HG03439 (cell line): ENCODE data around the gene SYCN.

Experiments
- ATAC-seq: cut with Tn5 transposase; IDR thresholded peaks from one replicate; pipeline ENCODE4 v1.9.1; 2021; ENCODE audit warnings: mild to moderate bottlenecking, moderate library complexity; ENCODE audit not compliant: unreplicated experiment

Gene SYCN

GRCh38 chr19:39173502-39173991 is 30.5 kb downstream of the SYCN start:
- no peak for ATAC-seq

GRCh38 chr19:39172700-39173501 is 31.2 kb downstream of the SYCN start:
- ATAC-seq: no peak

GRCh38 chr19:39171479-39172465 is 32.3 kb downstream of the SYCN start:
- ATAC-seq: no peak

GRCh38 chr19:39170386-39171231 is 33.5 kb downstream of the SYCN start:
- ATAC-seq: no peak

DNA sequence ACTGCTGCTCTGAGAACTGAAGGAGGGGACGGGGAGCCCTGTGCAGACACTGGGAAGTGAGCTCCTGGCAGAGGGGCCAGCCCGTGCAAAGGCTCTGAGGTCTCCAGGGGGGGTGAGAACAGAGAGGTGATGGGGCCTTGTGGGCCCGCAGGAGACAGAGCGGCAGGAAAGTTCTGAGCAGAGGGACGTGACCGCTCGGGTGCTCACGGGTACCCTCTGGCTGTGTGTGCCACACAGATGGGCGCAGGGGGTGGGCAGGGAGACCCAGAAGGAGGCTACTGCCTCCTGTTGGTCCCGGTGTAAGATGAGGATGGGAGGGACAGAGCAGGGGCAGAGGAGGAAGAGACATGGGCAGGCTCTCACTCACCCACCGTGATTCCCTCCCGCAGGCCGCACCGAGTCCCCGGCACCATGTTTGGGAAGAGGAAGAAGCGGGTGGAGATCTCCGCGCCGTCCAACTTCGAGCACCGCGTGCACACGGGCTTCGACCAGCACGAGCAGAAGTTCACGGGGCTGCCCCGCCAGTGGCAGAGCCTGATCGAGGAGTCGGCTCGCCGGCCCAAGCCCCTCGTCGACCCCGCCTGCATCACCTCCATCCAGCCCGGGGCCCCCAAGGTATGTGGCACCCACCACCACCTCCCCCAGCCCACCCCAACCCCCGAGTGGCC is 34.8 kb downstream of the SYCN start:
- no peak for ATAC-seq

DNA sequence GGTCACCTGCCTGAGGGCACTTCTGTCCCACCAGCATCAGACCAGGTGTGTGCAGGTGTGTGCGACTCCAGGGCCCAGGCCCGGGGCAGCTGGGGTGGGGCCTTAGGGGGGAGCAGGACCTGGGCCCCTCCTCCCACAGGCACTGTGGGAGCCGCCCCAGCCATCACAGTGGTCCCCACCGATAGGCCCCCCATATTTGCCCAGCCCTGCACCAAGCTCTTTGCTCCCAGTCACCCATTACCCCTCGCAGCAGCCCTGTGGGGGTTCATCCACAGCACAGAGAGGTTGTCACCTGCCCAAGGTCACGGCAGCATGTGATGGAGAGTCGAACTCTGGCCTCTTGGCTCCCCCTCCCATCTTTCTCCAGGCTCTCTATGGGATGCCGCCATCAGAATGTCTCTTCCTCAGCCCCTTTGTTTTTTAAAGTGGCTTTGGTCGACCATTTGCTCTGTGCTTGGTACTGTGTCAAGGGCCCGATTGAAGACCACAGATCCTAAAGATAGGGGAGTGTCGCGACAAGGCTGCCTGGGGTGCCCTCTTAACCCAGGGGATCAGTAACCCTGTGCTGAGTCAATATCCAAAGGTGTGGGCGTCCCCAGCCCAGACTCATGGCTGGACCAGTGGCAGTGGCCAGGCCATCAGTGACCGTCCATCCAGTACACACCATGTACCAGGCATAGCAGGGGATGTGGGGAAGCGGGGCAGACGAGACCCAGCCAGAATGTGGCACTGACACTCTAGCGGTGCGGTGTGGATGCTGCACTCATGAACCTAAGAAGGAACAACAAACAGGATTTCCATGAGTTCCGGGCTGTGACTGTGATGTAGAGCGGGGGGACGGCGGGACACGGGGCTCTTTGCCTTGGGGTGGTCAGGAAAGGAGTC is 35.6 kb downstream of the SYCN start:
- ATAC-seq: no peak

DNA sequence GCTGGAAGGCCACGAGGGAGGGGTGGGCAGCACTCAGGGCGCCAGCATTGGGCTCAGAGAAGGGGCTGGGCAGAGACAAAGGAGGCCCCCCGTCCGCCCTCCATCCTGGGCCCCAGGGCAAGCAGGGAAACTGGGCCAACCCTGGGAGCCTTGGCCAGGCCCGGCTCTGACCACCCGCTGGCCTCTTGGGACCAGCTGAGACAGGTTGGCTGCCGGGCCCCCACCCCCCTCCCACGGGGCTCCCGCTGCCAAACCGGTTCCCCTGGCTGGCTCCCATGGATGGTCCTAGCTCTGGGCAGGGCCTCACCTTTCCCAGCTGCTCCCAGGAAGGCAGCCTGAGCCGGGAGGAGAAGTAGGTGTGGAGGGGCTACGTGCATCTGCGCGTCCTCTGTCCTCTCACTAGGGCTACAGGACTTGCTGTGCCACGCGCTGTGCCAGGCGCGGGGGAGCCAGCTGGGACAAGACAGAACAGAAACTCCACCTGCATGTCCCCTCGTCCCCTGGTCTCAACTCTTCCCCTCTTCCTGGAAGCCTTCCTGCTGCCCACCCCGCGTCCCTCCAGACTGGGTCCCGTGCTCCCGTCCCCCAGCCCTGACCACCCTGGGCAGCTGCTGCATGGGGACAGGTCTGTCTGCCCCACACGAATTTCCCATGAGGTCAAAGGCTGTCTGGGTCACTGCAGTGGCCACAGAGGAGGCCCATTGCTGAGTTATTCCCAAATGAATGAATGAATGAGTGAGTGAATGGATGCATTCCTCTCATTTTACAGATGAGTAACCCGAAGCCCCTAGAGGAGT is 36.4 kb downstream of the SYCN start:
- no peak for ATAC-seq

DNA sequence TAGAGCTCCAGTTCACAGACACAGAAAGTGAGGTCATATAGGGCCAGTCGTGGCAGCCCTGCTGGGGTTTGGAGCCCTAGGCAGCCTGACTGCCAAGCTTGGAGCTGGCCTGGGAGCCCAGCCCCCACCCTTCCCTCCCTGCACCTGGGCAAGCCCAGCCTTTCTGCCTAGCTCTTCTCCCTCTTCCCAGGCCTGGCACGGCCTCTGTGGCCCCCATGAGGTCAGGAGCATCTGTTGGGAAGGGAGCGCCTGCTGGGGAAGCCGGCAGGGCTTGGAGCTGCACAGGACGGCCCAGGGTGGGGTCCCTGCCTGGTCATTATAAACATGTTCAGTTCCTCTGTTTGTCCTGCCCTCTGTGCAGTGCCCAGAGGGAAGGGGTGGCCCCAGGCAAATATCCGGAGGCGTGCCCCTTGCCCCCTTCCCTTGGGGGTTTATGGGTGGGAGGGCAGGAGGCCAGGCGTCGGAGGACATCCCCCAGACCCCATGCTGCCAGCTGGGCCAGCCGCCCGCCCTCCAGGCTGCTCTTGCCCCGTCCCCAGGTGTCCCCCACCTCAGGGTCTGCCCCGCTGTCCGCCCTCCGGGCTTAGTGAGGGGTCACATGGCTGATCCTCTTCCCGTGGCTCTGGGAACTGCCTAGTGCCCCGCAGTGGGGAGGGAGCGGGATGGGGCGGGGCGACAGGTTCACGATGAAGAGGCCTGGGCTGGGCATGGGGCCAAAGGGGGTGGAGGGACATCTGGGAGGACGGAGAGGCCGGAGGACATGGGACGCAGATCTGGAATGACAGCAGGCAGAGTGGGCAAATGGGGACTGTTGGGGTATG is 37.3 kb downstream of the SYCN start:
- no peak for ATAC-seq

GRCh38 chr19:39165857-39166256 is 38.2 kb downstream of the SYCN start:
- no peak for ATAC-seq

- ATAC-seq: no peak
Observed at GRCh38 chr19:39164289-39164688, 39.8 kb downstream of the SYCN start.

- no peak for ATAC-seq
Observed at GRCh38 chr19:39163621-39164020, 40.4 kb downstream of the SYCN start.

DNA sequence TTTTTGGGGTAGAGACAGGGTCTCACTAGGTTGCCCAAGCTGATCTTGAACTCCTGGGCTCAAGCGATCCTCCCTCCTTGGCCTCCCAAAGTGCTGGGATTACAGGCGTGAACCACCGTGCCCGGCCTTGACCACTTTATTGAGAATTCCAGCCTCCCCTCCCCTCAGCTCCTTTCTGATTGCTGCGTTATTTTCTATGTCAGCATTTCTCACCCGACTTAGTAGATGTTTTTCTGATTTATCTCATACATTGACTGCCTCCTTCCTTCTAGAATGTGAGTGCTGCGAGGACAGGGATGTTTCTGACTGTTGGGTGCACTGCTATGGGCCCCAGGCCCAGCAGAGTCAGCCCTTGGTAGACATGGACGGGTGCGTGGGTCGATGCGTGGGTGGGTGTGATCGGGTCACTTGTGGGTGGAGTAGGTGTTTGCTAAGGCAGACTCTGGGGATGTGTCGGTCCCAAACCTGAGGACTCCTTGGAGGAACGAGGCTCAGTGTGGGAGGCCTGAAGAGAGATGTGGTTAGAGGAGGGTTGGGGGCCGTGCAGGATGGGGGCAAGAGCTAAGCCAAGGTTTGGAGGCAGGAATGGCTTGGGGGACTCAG is 41.5 kb downstream of the SYCN start:
- no peak for ATAC-seq

DNA sequence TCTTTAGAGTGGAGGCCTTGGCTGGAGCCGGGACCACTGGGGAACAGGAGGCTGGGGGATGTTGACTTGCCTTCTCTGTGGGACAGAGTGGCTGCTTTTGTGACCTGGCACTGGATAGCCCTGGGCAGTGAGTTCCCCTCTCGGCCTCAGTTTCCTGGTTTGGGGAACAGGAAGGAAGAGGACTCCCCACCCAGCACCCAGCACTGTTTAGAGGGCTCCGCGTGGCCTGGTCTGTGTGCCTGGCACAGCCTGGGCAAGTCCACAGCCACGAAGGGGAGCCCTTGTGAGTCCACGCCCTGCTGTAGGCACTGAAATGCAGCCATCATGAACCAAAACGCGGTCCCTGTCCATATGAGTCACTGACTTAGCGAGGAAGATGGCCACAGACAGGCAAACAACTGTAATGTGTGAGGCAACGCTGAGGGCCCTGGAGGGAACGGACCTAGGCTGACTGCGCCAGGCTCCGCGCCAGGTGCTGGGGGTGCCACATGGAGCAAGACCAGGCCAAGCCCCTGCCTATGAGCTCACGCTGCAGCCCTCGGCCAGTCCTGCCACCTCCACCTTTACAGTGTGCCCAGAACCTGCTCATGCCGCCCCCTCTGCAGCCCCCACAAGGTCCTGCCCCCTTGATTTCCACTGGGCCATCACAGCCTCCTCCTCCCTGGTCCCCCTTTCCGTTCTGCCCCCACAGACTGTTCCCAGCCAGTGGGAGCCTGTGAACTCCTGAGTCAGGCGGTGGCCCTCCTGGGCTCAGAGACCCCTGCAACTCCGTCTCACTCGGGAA is 43.0 kb downstream of the SYCN start:
- ATAC-seq: no peak

- ATAC-seq: no peak
Observed at GRCh38 chr19:39160523-39160861, 43.6 kb downstream of the SYCN start.

DNA sequence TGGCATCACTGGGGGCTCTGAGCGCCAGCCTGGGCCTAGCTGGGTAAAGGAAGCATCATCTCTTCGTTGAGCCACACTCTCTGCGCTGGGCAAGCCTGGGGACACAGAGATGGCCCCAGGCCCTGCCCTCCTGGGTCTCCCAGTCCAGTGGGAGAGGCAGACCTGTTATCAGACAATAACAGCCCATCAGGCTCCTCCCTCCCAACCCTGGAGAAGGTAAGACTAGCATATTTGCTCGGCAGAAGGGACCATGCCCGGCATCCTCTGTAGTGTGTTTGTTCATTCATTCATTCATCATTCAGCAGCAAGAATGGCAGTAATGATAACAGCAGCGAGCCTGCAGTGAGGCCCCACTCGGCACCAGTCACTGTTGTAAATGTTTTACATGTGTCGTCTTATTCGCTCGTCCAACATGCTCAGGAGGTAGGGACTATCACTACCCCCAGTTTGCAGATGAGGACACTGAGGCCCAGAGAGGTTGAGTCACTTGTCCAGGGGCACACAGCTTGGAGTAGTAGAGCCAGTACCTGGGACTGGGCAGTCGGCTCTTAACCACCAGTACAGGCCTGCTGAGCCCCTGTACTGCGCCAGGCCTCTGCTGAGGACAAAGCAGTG is 45.3 kb downstream of the SYCN start:
- no peak for ATAC-seq

- ATAC-seq: no peak
Observed at GRCh38 chr19:39157997-39158389, 46.1 kb downstream of the SYCN start.
